K562 (cell line): ENCODE results near the gene DIAPH3.

ENCODE experiments used
- MYC ChIP-seq, 2 experiments: fragments of 250-450 bp in 1 of 2; sonication (Bioruptor Pico) in 1 of 2; IDR thresholded peaks; 2 replicates each; pipeline versions ENCODE4 v1.5.1 to v1.6.1; 2012 to 2021; ENCODE audit warnings: low read depth in 2 of 2, borderline replicate concordance in 1 of 2, improper control_type of control experiment in 1 of 2, low read length in 1 of 2, mild to moderate bottlenecking in 1 of 2, moderate library complexity in 1 of 2
- POLR2A ChIP-seq: fragments of 450-650 bp; conservative IDR thresholded peaks from 2 replicates; pipeline ENCODE4 v1.6.1; 2016
- POLR2AphosphoS5 ChIP-seq: IDR thresholded peaks from 2 replicates; pipeline ENCODE4 v1.6.1; 2011; ENCODE audit warnings: mild to moderate bottlenecking, low read depth, low read length, moderate library complexity; ENCODE audit not compliant: control insufficient read depth, insufficient read depth
- ZBED1 ChIP-seq: IDR thresholded peaks from 2 replicates; pipeline ENCODE4 v1.6.1; 2014

GRCh38 chr13:60066226-60066625, 97.5 kb downstream of the DIAPH3 start:
- TF ChIP-seq ZBED1 (no peak), MYC (IDR thresholded peaks at IDR 0.05; ENCODE audit: low read depth, low read length) (no peak), MYC (CRISPR knock-in tag; IDR thresholded peaks at IDR 0.05; ENCODE audit: borderline replicate concordance, low read depth) (no peak), POLR2A (no peak), POLR2AphosphoS5 (no peak)
